NB4 (cell line): Measurements from ENCODE around the gene TMEM30B.

Source experiments
- CTCF ChIP-seq: IDR thresholded peaks from one replicate; pipeline ENCODE4 v1.5.1; 2012; ENCODE audit warnings: low read depth, low read length
- MYC ChIP-seq: IDR thresholded peaks from 2 replicates; pipeline ENCODE4 v1.6.1; 2011; ENCODE audit warnings: low read depth, low read length

GRCh38 chr14:61231810-61232209, 49.3 kb downstream of the TMEM30B start:
- TF ChIP-seq CTCF (no peak), MYC (no peak)
